ENCODE data around the gene SBDS. TPM values are rescaled to one million over a fixed set of nuclear protein-coding genes. Genes with fewer than 3 reads are reported as not detected.
"Not testable (repeated sequence)": the region's sequence is repeated elsewhere in the genome, so short reads cannot be mapped to it uniquely, and the experiment has no call there.

SBDS gene
- total and polyA plus RNA-seq, 2 of the 4 experiments (the other 2 are of a cell fraction): 43.0 to 65.7 TPM

DNA sequence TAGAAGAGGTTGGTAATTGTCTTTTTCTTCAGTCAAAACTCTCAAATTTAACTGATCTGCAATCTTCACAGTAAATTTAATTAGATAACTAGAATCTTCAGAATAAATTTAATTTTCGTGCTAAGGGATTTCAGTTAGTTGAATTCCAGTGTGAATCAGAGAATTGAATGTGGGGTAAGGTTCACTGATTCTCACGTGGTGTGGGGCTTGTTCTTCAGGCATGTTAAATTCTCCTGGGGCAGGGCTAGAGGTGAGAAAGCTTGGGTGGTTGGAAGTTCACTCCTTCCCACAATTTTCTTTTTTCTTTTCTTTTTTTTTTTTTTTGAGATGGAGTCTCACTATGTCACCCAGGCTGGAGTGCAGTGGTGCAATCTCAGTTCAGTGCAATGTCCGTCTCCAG is 14.3 kb upstream of the SBDS start:
- H4K5ac ChIP-seq (ENCODE audit: low read depth, low read length); H2BK5ac ChIP-seq (ENCODE audit: low read depth, low read length, poor library complexity, severe bottlenecking); H3K9me3 ChIP-seq (ENCODE audit: control insufficient read depth, insufficient read depth, low read length); H3K18ac ChIP-seq (ENCODE audit: low read depth, low read length); H2AK5ac ChIP-seq (ENCODE audit: low read depth, low read length); H3K4me2 ChIP-seq (ENCODE audit: low read depth, low read length); H4K8ac ChIP-seq (ENCODE audit: low read depth in 2 of 2, low read length in 2 of 2); POLR2A ChIA-PET (ENCODE audit: unreplicated experiment); H3K79me1 ChIP-seq (ENCODE audit: low read depth in 1 of 2, low read length in 2 of 2); DNase-seq; CTCF ChIA-PET; H2AFZ ChIP-seq (replicated peaks; ENCODE audit: low read length, poor library complexity); H3K4me1 ChIP-seq (ENCODE audit: control insufficient read depth, insufficient read depth, low read length); H3K27me3 ChIP-seq (ENCODE audit: control insufficient read depth, insufficient read depth, low read length); ATAC-seq (ENCODE audit: low read depth); H3K27ac ChIP-seq (ENCODE audit: insufficient read depth, low read length); BruUV-seq (replicated peaks); H3K14ac ChIP-seq (replicated peaks; ENCODE audit: low read depth, low read length); H3K9me1 ChIP-seq (ENCODE audit: insufficient read depth, low read length); in situ Hi-C loops (cut with MboI; ENCODE audit: low sequenced_read_pairs); H4K91ac ChIP-seq (ENCODE audit: insufficient read depth, low read depth, low read length); H3K9ac ChIP-seq (ENCODE audit: low read depth, low read length); H2BK20ac ChIP-seq (ENCODE audit: low read depth, low read length); H2BK120ac ChIP-seq (ENCODE audit: low read depth, low read length); H3K4me3 ChIP-seq (ENCODE audit: insufficient read depth, low read depth, low read length); H3K56ac ChIP-seq (ENCODE audit: extremely low read depth, insufficient read depth, low read length); H3K23ac ChIP-seq (ENCODE audit: low read depth, low read length); dilution Hi-C loops (cut with HindIII; ENCODE audit: low sequenced_read_pairs, unreplicated experiment); H2BK15ac ChIP-seq (ENCODE audit: low read depth, low read length); H4K20me1 ChIP-seq (ENCODE audit: insufficient read depth, low read length); intact Hi-C loops (cut with micrococcal nuclease); H2AK9ac ChIP-seq (replicated peaks; ENCODE audit: low read depth, low read length, poor library complexity); H3K4ac ChIP-seq (ENCODE audit: low read depth, low read length): not testable (repeated sequence)
- no CpG with 5 or more reads among the region's 3 CpGs for WGBS, 2 experiments (ENCODE audit: extremely low coverage in 2 of 2, insufficient read length in 1 of 2)
- peaks cover 24% of the 10 kb centered on the region for H3K36me3 ChIP-seq (ENCODE audit: control insufficient read depth, insufficient read depth, low read length)

Data from IMR-90 (cell line).